ENCODE measurements around the gene SETD1B.
A peak's percentile ranks its signal among the peaks of the same experiment; 100 is the strongest.

The SETD1B gene

GRCh38 chr12:121807642-121808347 is 4.0 kb downstream of the SETD1B start:
- no peak for DNase-seq (ENCODE audit: low read depth)

DNA sequence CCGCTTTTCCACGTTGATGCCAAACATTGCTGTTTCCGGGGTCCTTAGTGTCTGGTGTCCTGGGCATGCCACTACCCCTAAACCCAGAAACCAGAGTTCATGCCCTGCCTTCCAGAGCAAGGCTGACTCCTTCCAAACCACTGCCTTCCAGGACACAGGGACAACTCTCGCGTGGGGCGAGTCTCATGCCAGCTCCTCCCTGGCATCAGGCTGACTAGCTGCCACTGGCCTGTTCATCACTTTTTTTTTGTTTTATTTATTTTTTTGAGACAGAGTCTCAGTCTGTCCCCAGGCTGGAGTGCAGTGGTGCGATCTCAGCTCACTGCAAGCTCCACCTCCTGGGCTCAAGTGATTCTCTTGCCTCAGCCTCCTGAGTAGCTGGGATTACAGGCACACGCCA is 4.8 kb downstream of the SETD1B start:
- DNase-seq (ENCODE audit: low read depth): no peak

GRCh38 chr12:121809712-121810116 is 5.9 kb downstream of the SETD1B start:
- DNase-seq (ENCODE audit: low read depth): no peak

DNA sequence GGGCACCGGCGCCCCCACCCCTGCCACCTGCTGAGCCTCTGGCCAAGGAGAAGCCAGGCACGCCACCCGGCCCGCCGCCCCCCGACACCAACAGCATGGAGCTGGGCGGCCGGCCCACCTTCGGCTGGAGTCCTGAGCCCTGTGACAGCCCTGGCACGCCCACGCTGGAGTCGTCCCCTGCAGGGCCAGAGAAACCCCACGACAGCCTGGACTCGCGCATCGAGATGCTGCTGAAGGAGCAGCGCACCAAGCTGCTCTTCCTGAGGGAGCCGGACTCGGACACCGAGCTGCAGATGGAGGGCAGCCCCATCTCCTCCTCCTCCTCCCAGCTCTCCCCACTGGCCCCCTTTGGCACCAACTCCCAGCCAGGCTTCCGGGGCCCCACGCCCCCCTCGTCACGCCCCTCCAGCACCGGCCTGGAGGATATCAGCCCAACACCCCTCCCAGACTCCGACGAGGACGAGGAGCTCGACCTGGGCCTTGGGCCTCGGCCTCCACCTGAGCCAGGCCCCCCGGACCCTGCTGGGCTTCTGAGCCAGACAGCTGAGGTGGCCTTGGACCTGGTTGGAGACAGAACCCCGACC is 6.5 kb downstream of the SETD1B start:
- no peak for DNase-seq (ENCODE audit: low read depth)

DNA sequence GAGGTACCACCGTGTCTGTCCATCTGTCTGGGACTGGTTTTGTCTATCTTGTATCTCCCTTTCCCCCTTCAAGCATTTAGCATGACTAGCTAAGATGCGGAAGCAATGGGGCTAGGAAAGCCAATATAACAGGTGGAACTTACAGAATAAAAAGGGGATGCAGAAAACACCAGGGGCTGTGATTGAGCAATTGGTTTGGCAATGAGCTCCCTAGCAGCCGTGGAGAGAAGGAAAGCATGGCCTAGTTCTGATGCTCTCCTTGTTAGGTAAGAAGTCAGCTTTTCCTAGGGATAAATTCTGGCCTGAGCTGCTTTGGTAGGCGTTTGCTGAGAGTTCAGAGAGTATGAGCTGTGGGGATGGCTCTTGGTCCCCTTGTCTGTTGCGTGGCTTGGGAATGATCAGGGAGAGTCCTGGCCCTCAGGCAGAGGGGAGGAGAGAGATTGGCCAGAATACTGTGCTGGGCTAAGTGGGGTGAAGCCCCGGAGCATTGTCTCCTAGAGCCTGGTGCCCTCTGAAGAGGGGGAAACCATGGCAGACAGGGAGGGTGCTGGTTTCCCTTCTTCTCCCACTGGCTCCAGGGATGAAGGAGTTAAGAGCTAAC is 7.1 kb downstream of the SETD1B start:
- no peak for DNase-seq (ENCODE audit: low read depth)

GRCh38 chr12:121811434-121812319 is 7.9 kb downstream of the SETD1B start:
- peak; percentile 43 for DNase-seq (ENCODE audit: low read depth)

DNA sequence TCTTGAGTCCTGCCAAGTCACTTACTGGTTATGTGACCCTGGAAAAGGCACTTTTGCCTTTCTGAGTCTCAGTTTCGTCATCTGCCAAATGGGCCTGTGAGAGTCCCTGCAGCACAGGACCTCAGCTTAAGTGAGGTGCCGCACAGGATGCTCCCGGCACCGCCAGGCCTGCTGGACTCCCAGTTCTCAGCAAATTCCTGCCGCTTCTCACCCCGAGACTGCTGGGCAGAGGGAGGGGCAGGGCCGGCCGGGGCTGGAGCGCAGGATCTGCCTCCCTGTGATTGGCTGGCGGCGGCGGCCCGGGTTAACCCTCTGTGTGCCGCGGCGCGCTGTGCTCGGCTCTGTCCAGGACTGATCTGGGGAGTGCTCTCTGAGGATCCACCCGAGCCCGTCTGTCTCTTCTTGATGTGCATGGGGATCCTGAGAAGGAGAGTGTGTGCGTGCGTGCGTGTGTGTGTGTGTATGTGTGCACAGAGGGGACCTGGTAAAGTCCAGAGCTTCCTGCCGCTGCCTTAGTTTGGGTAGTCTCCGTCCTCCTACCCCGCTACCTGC is 8.6 kb downstream of the SETD1B start:
- peak; percentile 21 for DNase-seq (ENCODE audit: low read depth)

DNA sequence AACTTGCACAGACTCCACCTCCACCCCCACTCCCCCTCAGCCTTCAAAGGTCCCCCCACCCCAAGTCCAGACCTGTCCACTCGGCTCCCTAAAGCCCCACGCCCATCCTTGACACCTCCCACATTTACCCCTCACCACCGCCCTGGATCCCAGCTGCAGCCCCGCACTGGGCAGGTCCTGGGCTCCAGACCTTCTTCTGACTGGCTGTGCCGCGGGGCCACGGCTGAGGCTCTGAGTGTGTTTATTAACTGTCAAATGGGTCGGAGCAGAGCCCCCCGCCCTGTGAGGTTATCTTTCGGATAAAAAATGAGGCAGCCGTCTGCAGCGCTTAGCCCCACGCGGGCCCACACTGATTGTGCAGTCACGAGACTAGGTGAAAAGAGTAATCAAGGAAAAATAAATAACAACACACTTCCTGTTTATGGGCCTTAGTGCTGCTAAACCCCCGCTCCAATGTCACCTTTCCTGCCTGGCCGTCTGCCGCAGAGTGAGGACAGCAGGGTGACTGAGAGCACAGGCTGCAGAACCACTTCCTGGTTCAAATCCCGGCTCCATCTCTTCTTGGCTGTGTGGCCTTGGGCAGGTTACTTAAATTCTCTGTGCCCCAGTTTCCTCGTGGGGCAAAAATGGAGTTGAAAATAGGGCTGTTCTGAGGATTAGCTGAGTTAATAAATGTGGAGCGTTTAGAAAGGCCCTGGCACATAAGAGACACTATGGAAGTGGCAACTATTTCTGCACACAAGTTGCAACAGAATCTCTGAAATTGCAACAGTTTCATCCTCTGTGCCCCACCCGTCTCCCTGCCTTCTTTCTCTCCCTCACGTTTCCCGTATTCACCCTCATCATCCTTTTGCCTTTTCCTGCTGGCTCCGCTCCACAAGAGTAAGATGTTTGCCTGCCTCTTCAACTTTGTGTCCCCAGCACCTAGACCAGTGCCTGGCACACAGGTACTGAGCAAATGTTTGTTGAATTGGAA is 9.4 kb downstream of the SETD1B start:
- no peak for DNase-seq (ENCODE audit: low read depth)

GRCh38 chr12:121813951-121814350 is 10.1 kb downstream of the SETD1B start:
- no peak for DNase-seq (ENCODE audit: low read depth)

GRCh38 chr12:121814429-121815119 is 10.8 kb downstream of the SETD1B start:
- no peak for DNase-seq (ENCODE audit: low read depth)

DNA sequence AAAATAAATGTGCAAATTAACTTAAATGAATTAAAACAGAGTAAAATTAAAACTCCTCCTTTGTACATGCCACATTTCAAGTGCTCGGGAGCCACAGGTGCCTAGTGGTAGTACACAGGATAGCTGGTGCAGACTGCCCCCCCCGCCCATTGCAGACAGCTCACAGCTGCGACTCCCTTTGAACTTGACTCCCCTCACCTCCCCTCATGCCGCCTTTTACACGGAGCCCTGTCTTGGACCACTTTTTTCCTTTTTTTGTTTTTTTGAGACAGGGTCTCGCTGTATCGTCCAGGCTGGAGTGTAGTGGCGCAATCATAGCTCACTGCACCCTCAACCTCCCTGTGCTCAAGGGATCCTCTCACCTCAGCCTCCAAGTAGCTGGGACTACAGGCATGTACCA is 11.5 kb downstream of the SETD1B start:
- DNase-seq (ENCODE audit: low read depth): no peak

DNA sequence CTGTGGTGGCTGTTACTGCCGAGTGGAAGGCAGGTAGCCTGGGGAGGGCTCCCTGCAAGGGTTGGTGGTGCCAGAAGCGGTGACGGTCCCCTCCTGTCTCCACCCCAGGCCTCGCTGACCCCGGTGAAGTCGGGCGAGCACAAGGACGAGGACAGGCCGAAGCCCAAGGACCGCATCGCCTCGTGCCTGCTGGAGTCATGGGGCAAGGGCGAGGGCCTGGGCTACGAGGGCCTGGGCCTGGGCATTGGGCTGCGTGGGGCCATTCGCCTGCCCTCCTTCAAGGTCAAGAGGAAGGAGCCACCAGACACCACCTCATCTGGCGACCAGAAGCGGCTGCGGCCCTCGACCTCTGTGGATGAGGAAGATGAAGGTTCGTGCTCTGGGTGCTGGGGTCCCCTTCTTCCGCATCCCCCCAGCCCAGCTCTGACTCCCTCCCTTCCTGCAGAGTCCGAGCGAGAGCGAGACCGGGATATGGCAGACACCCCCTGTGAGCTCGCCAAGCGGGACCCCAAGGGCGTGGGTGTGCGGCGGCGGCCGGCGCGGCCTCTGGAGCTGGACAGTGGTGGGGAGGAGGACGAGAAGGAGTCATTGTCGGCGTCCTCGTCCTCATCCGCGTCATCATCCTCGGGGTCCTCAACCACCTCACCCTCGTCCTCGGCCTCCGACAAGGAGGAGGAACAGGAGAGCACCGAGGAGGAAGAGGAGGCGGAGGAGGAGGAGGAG is 13.3 kb downstream of the SETD1B start:
- no peak for DNase-seq (ENCODE audit: low read depth)

DNA sequence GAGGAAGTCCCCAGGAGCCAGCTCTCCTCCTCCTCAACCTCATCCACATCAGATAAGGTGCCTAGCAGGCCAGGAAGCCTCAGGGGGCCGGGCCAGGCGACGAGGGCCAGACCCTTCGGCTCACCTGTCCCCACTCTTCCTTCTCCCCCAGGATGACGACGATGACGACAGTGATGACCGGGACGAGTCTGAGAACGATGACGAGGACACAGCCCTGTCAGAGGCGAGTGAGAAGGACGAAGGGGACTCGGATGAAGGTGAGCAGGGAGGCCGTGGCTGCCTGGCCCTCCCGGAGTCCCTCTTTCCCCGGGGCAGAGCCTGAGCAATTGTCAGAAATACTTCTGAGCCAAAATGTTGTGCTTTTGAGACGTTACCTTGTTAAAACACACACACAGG is 13.8 kb downstream of the SETD1B start:
- DNase-seq (ENCODE audit: low read depth): no peak

DNA sequence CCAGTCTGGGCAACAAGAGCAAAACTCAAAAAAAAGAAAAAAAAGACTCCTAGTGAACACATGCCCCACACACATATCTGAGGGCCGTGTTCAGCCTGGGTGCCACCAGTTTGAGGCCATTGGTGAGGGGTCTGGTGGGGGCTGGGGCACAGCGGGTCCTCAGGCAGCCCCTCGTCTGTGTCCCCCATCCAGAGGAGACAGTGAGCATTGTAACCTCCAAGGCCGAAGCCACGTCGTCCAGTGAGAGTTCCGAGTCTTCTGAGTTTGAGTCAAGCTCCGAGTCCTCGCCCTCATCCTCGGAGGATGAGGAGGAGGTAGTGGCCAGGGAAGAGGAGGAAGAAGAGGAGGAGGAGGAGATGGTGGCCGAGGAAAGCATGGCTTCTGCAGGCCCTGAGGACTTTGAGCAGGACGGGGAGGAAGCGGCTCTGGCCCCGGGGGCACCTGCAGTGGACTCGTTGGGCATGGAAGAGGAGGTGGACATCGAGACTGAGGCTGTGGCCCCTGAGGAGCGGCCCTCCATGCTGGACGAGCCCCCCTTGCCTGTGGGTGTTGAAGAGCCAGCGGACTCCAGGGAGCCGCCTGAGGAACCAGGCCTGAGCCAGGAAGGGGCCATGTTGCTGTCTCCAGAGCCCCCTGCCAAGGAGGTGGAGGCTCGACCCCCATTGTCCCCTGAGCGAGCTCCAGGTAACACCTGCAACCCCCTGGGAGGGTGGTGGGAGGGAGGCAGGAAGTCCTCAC is 15.6 kb downstream of the SETD1B start:
- no peak for DNase-seq (ENCODE audit: low read depth)

GRCh38 chr12:121820056-121820455 is 16.2 kb downstream of the SETD1B start:
- DNase-seq (ENCODE audit: low read depth): no peak

GRCh38 chr12:121822393-121823100 is 18.7 kb downstream of the SETD1B start:
- no peak for DNase-seq (ENCODE audit: low read depth)

- DNase-seq (ENCODE audit: low read depth): no peak
Measured at GRCh38 chr12:121823101-121823726, 19.4 kb downstream of the SETD1B start.

DNA sequence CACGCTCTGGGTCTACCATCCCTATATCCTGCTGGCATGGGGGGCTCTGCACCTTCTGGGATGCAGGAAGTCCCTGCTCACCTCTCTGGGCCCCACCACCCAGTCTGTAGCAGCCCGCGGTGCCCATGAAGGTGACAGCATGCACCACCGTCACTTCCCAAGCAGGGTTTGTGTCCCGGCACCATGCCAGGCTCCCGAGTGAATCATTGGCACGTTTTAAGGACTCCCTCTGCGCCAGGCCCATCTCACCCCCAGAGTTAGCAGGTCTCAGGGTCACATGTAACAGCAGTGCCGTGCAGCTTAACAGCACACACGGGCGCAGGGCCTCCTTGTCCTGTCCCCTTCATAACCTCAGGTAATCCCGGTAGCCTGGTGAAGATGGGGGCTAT is 19.9 kb downstream of the SETD1B start:
- DNase-seq (ENCODE audit: low read depth): no peak
